ENCODE data around the gene TOGARAM1.

- TF ChIP-seq POLR2A (IDR thresholded peaks at IDR 0.05), result no peak
- no peak for TF ChIP-seq CTCF (IDR thresholded peaks at IDR 0.05 in 4 of 5, conservative IDR thresholded peaks at IDR 0.05 in 1 of 5)
Observed at GRCh38 chr14:45065956-45066355, 104.0 kb downstream of the TOGARAM1 start.

Measured in gastrocnemius medialis (tissue), 4 donors.